Measurements from ENCODE around the gene TAS2R9.

TAS2R9 gene, protein sequence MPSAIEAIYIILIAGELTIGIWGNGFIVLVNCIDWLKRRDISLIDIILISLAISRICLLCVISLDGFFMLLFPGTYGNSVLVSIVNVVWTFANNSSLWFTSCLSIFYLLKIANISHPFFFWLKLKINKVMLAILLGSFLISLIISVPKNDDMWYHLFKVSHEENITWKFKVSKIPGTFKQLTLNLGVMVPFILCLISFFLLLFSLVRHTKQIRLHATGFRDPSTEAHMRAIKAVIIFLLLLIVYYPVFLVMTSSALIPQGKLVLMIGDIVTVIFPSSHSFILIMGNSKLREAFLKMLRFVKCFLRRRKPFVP

DNA sequence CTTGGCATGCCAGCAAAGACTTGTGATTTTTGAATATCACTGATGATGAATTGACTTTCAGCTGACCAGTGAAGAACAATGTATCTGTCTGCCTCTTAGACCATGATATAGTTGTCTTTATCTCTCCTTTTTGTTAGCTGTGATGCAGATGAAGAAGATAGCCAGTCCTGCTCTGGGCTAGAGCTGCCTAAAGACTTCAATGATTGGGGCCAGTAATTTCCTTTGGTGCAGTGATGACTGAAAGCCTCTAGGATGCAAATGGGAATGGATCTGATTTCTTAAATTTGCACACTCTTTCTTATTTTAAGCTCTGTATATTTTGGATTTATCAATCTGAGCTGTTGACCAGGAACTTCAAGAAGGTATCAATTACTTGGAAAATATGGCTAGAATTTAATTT is at the start of gene TAS2R9:
TSS of gene TAS2R9 (minus strand) at position 101 of the 400 bp plus-strand sequence. CDS start at position 8, 93 bp downstream.
- H3K27me3 Mint-ChIP-seq (ENCODE audit: low read depth, poor library complexity) = no peaks in the 10 kb centered on the region
- H3K36me3 Mint-ChIP-seq (ENCODE audit: low read depth) = no peaks in the 10 kb centered on the region
- TF ChIP-seq, protein P1, sequence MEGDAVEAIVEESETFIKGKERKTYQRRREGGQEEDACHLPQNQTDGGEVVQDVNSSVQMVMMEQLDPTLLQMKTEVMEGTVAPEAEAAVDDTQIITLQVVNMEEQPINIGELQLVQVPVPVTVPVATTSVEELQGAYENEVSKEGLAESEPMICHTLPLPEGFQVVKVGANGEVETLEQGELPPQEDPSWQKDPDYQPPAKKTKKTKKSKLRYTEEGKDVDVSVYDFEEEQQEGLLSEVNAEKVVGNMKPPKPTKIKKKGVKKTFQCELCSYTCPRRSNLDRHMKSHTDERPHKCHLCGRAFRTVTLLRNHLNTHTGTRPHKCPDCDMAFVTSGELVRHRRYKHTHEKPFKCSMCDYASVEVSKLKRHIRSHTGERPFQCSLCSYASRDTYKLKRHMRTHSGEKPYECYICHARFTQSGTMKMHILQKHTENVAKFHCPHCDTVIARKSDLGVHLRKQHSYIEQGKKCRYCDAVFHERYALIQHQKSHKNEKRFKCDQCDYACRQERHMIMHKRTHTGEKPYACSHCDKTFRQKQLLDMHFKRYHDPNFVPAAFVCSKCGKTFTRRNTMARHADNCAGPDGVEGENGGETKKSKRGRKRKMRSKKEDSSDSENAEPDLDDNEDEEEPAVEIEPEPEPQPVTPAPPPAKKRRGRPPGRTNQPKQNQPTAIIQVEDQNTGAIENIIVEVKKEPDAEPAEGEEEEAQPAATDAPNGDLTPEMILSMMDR (IDR thresholded peaks at IDR 0.05) = no peak
- H3K9me3 Mint-ChIP-seq = no peaks in the 10 kb centered on the region
- no peak for DNase-seq
- no peak within 1 kb of the TSS for H3K27ac Mint-ChIP-seq
- peaks cover 6% of the 10 kb centered on the region for H3K4me1 Mint-ChIP-seq
- no peak within 1 kb of the TSS for H3K4me3 Mint-ChIP-seq

DNA sequence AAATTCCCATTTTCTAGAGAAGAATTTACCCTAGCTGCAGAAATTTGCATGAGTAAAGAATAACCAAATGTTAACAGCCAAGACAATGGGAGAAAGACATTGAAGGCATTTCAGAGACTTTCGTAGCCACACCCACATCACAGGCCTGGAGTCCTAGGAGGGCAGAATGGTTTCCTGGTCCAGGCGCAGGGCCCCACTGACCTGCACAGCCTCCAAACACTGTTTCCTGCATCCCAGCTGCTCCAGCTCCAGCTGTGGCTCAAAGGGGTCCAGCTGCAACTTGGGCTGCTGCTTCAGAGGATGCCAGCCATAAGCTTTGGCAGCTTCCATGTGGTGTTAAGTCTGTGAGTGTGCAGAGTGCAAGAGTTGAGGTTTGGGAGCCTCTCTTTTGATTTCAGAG is 45.8 kb upstream of the TAS2R9 start:
- Mint-ChIP-seq H3K4me1 (no peaks in the 10 kb centered on the region), H3K27me3 (ENCODE audit: low read depth, poor library complexity) (no peaks in the 10 kb centered on the region), H3K36me3 (ENCODE audit: low read depth) (peaks cover 76% of the 10 kb centered on the region), H3K27ac (no peak overlapping the region), H3K4me3 (no peak overlapping the region), H3K9me3 (peaks cover 48% of the 10 kb centered on the region)
- no peak for DNase-seq
- TF ChIP-seq, protein P1 (IDR thresholded peaks at IDR 0.05) = no peak

DNA sequence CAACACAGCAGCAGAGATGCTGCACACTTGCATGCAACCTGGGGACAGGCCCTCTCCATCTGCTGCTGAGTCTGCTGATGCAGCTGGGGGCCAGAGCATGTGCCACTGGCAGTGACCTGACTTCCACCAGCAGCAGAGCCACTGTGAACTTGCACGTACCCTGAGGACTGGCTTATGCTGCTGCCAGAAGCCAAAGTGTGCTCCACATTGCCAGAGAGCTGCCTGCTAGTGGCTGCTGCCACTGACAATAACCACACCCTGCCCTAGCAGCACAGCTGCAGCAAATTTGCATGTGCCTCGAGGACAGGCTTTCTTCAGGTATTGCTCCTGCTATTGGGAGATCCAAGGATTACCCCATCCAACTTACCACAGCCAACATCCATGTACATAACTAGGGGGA is 43.8 kb upstream of the TAS2R9 start:
- H3K36me3 Mint-ChIP-seq (ENCODE audit: low read depth) = peaks cover 66% of the 10 kb centered on the region
- H3K9me3 Mint-ChIP-seq = peaks cover 36% of the 10 kb centered on the region
- TF ChIP-seq, protein P1 (IDR thresholded peaks at IDR 0.05) = no peak
- H3K4me3 Mint-ChIP-seq = no peak overlapping the region
- H3K27ac Mint-ChIP-seq = no peak overlapping the region
- no peaks in the 10 kb centered on the region for H3K4me1 Mint-ChIP-seq
- no peaks in the 10 kb centered on the region for H3K27me3 Mint-ChIP-seq (ENCODE audit: low read depth, poor library complexity)
- no peak for DNase-seq

DNA sequence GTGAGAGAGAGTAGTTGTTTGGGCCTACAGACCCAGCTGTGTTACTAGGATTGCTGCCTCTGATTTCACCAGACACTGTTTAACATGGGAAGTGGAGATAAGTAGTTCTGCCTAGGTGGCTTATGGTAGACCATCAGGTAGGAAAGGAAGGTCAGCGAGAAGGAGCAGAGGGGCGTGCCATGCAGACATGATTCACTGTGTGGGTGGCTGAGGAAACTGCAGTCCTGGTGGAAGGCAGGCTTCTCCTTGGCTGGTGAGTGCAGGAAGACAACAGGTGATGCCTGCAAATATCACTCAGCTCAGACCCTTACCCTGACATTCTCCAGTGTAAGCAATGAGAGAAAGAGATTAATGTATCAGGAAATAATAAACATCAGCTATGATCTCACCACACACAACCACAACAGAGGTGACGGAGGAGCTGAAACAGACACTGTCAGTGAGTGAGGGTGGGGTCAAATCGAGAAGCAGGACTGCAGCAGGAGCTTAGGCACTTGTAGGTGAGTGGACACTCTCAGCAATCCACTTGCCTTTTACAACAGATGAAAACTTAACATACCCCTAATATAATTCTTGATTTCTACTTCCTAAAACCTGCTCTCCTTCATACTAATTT is 41.4 kb upstream of the TAS2R9 start:
- no peak for DNase-seq
- Mint-ChIP-seq H3K27ac (no peak overlapping the region), H3K4me3 (no peak overlapping the region), H3K9me3 (peaks cover 12% of the 10 kb centered on the region), H3K4me1 (no peaks in the 10 kb centered on the region), H3K36me3 (ENCODE audit: low read depth) (peaks cover 61% of the 10 kb centered on the region), H3K27me3 (ENCODE audit: low read depth, poor library complexity) (no peaks in the 10 kb centered on the region)
- TF ChIP-seq, protein P1 (IDR thresholded peaks at IDR 0.05) = no peak

DNA sequence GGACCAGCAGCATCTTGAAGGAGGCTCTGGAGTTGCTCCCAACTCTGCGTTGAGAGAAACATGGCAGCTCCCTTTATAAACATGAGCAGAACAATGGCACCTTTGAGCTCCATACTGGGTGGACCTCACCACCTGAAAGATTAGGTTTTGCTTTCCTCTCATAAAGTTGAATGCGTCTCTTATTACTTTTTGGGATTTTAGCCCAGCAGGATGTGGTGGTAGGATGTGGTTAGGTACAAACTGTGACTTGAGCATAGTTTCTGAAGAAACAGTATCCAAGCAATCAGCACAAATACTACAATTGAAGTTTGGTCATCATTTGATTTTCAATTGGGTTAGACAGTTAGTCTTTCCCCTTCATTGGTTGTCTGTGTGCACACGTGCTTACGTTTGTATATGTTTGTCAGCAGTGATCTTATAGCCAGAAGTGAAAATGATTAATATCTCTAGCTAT is 39.5 kb upstream of the TAS2R9 start, which contains the start of gene PRR4:
TSS of gene PRR4 (minus strand) at position 51 of the 454 bp plus-strand sequence. CDS start at position 13, 38 bp downstream.
- no peaks in the 10 kb centered on the region for H3K9me3 Mint-ChIP-seq
- peaks cover 46% of the 10 kb centered on the region for H3K36me3 Mint-ChIP-seq (ENCODE audit: low read depth)
- no peaks in the 10 kb centered on the region for H3K27me3 Mint-ChIP-seq (ENCODE audit: low read depth, poor library complexity)
- H3K27ac Mint-ChIP-seq = no peak within 1 kb of the TSS
- no peak for DNase-seq
- no peak within 1 kb of the TSS for H3K4me3 Mint-ChIP-seq
- H3K4me1 Mint-ChIP-seq = no peaks in the 10 kb centered on the region
- TF ChIP-seq, protein P1 (IDR thresholded peaks at IDR 0.05) = no peak
